IPS DF 6.9 (cell line): ENCODE measurements around the gene MRPL12.
A peak's percentile ranks its signal among the peaks of the same experiment; 100 is the strongest.

Source experiments
- DNase-seq: peaks from one replicate; pipeline ENCODE4 v3.0.0-alpha.2; 2013; ENCODE audit warnings: low read depth, low spot score
- H3K27ac ChIP-seq: one replicate; pipeline ENCODE4 v1.5.1; 2013; ENCODE audit warnings: low read length, control low read depth
- H3K27me3 ChIP-seq: 2 replicates; pipeline ENCODE4 v1.6.1; 2013; ENCODE audit warnings: mild to moderate bottlenecking, low read length; ENCODE audit not compliant: control insufficient read depth, insufficient read depth
- H3K36me3 ChIP-seq: 2 replicates; pipeline ENCODE4 v1.6.1; 2013; ENCODE audit warnings: low read length; ENCODE audit not compliant: control insufficient read depth, insufficient read depth
- H3K4me1 ChIP-seq: 2 replicates; pipeline ENCODE4 v1.6.1; 2013; ENCODE audit warnings: low read length; ENCODE audit not compliant: control insufficient read depth, insufficient read depth
- H3K4me3 ChIP-seq: 2 replicates; pipeline ENCODE4 v1.5.1; 2013; ENCODE audit warnings: mild to moderate bottlenecking, low read length
- H3K9me3 ChIP-seq: 2 replicates; pipeline ENCODE4 v1.6.1; 2013; ENCODE audit warnings: low read length, inconsistent platforms; ENCODE audit not compliant: control insufficient read depth, insufficient read depth
- WGBS: extraction: QIAGEN DNeasy Blood & Tissue Kit; methylation state at CpG from one replicate; pipeline ENCODE4 v1.1.7; 2013; ENCODE audit warnings: mixed read lengths, missing lambda C conversion rate; ENCODE audit not compliant: insufficient read length, insufficient coverage; 5-methylcytosine and 5-hydroxymethylcytosine counted together

MRPL12 gene

DNA sequence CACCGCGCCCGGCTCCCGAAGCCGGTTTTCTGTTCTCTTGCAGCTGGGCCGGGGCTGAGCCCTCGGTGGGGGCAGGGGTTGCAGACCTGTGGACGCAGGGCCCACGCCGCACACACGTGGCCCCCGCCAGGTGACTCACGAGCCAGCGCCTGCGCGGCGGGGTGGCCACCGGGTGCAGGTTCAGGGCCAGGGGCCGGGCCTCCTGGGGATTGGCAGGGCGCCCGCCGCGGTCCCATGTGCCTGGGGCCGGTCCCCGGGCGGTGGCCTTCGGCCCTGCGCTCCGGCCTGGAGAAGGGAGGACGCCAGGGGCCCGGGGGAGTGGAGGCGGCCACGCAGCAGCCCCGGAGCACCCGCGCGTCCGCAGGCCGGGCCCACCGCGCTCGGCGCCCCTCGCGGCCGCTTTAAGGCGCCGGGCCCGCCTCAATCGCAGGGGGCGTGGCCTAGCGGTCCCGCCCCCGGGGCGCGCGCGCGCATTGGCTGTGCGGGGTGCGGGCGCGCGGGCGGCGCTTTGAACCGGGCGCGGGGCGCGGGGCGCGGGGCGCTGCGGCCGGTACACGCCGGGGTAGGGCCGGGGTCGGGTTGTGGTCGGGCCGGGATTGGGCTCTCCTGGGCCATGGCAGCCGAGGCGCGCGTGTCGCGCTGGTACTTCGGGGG is 8.8 kb downstream of the MRPL12 start, which contains the start of gene SLC25A10:
Gene SLC25A10 (plus strand): TSS at position 471 of the 654 bp plus-strand sequence. CDS start 143 bp downstream, at position 614.
- Histone ChIP-seq H3K36me3 (peaks cover 33% of the 10 kb centered on the region), H3K27me3 (no peaks in the 10 kb centered on the region), H3K4me3 (peak within 1 kb of the TSS; percentile 89), H3K27ac (no peak within 1 kb of the TSS), H3K9me3 (no peaks in the 10 kb centered on the region), H3K4me1 (peaks cover 9% of the 10 kb centered on the region; the same call in 1 of the 2 replicates)
- no peak for DNase-seq
- no CpG with 5 or more reads among the region's 89 CpGs for WGBS

- no peaks in the 10 kb centered on the region for H3K27me3 ChIP-seq
- no peak for DNase-seq
- H3K9me3 ChIP-seq: no peaks in the 10 kb centered on the region
- WGBS: no CpG with 5 or more reads among the region's 41 CpGs
- peak overlapping the region; percentile 89 for H3K4me3 ChIP-seq
- H3K4me1 ChIP-seq: peaks cover 9% of the 10 kb centered on the region; the same call in 1 of the 2 replicates
- peaks cover 28% of the 10 kb centered on the region for H3K36me3 ChIP-seq
- H3K27ac ChIP-seq: no peak overlapping the region
Measured at GRCh38 chr17:81712468-81713003, 9.4 kb downstream of the MRPL12 start.

DNA sequence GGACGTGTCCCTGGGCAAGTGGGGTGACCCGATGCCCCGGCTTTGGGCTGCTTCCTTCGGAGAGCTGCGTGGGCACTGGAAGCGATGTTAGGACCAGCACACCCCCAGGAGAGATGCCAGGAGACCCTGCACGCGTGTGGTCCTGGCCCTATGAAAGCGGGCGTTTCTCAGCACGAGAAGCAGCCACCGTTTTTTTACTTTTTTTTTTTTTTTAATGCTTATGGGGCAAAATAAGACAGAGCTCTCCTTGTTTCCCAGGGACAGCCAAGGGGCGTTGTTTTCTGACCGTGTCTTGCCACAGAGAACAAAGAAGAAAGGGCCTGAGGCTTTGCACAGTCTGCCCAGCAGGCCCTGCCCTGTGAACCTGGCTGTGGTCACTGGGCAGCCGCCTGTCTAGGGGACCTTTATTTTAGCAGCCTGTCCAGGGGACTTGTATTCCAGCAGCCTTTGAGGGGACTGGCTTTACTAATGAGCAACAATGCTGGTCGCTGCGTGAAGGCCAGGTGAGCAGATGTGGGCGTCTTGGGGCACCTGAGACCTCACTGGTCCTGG is 9.9 kb downstream of the MRPL12 start:
- Histone ChIP-seq H3K4me1 (peaks cover 9% of the 10 kb centered on the region; the same call in 1 of the 2 replicates), H3K27me3 (no peaks in the 10 kb centered on the region), H3K27ac (no peak overlapping the region), H3K4me3 (peak overlapping the region; percentile 89; the same call in 1 of the 2 replicates), H3K36me3 (peaks cover 26% of the 10 kb centered on the region), H3K9me3 (no peaks in the 10 kb centered on the region)
- DNase-seq: no peak
- no CpG with 5 or more reads among the region's 18 CpGs for WGBS

- Histone ChIP-seq H3K9me3 (no peaks in the 10 kb centered on the region), H3K4me3 (no peak overlapping the region), H3K4me1 (peaks cover 7% of the 10 kb centered on the region; the same call in 1 of the 2 replicates), H3K27me3 (no peaks in the 10 kb centered on the region), H3K27ac (no peak overlapping the region), H3K36me3 (peaks cover 23% of the 10 kb centered on the region)
- no peak for DNase-seq
- no CpG with 5 or more reads among the region's 36 CpGs for WGBS
Measured at GRCh38 chr17:81713556-81714411, 10.6 kb downstream of the MRPL12 start.

- H3K36me3 ChIP-seq: peaks cover 23% of the 10 kb centered on the region
- H3K9me3 ChIP-seq: no peaks in the 10 kb centered on the region
- no peaks in the 10 kb centered on the region for H3K27me3 ChIP-seq
- H3K4me1 ChIP-seq: peaks cover 7% of the 10 kb centered on the region; the same call in 1 of the 2 replicates
- H3K4me3 ChIP-seq: no peak overlapping the region
- no CpG with 5 or more reads among the region's 39 CpGs for WGBS
- no peak for DNase-seq
- H3K27ac ChIP-seq: no peak overlapping the region
Measured at GRCh38 chr17:81714412-81715106, 11.4 kb downstream of the MRPL12 start.

DNA sequence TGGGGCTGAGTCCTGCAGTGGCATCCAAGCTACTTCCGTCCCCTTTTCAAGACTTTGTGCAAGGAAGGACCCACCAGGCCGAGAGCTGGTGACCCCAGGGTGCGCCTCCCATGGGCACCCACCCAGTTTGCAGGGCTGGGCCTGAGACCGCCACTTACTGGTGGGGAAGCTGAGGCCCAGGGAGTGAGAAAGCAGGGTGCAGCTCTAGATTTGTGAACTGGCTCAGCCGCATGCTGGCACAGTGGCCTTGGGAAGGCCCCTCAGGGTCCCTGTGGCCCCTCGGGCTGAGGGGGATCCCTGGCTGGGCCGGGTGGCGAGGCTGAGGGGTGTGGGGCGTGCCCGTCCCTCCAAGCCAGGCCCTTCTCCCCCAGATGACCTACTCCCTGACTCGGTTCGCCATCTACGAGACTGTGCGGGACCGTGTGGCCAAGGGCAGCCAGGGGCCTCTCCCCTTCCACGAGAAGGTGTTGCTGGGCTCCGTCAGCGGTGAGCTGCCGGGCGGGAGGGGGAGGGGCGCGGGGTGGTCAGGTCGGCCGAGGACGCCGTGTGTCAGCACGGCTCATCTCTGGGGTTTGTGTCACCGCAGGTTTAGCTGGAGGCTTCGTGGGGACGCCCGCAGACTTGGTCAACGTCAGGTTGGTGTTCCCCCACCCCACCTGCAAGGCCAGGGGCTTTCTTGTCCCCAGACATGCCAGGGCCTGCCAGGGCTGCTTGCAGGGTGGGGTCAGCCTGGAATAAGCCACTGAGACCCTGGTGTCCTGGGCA is 12.1 kb downstream of the MRPL12 start:
- no CpG with 5 or more reads among the region's 32 CpGs for WGBS
- Histone ChIP-seq H3K36me3 (peaks cover 27% of the 10 kb centered on the region), H3K4me3 (no peak overlapping the region), H3K4me1 (peaks cover 7% of the 10 kb centered on the region; the same call in 1 of the 2 replicates), H3K9me3 (no peaks in the 10 kb centered on the region), H3K27me3 (no peaks in the 10 kb centered on the region), H3K27ac (no peak overlapping the region)
- DNase-seq: no peak

- Histone ChIP-seq H3K27ac (no peak overlapping the region), H3K27me3 (no peaks in the 10 kb centered on the region), H3K4me3 (no peak overlapping the region), H3K4me1 (peaks cover 7% of the 10 kb centered on the region; the same call in 1 of the 2 replicates), H3K9me3 (no peaks in the 10 kb centered on the region), H3K36me3 (peaks cover 27% of the 10 kb centered on the region)
- WGBS: no CpG with 5 or more reads among the region's 43 CpGs
- no peak for DNase-seq
Measured at GRCh38 chr17:81715872-81716673, 12.9 kb downstream of the MRPL12 start.

- peaks cover 27% of the 10 kb centered on the region for H3K36me3 ChIP-seq
- no peak for DNase-seq
- H3K4me3 ChIP-seq: no peak overlapping the region
- H3K27ac ChIP-seq: no peak overlapping the region
- no CpG with 5 or more reads among the region's 12 CpGs for WGBS
- peaks cover 7% of the 10 kb centered on the region; the same call in 1 of the 2 replicates for H3K4me1 ChIP-seq
- H3K9me3 ChIP-seq: no peaks in the 10 kb centered on the region
- H3K27me3 ChIP-seq: no peaks in the 10 kb centered on the region
Measured at GRCh38 chr17:81716674-81716996, 13.5 kb downstream of the MRPL12 start.
